ACC112 (cell line): ENCODE results near the gene RNF126.

Experiments used
- H2AFZ ChIP-seq: fragments of 200-600 bp; sonication (generic); one replicate; pipeline ENCODE4 v1.6.0; 2017; ENCODE audit warnings: antibody characterized with exemption, low read length; ENCODE audit not compliant: unreplicated experiment
- H3K27ac ChIP-seq: fragments of 200-600 bp; sonication (generic); 2 replicates; pipeline ENCODE4 v1.5.1; 2014; ENCODE audit warnings: low read depth, mild to moderate bottlenecking, antibody characterized with exemption, low read length, moderate library complexity
- H3K27me3 ChIP-seq: fragments of 200-600 bp; sonication (generic); 2 replicates; pipeline ENCODE4 v1.6.1; 2014; ENCODE audit warnings: mild to moderate bottlenecking, antibody characterized with exemption, low read length, moderate library complexity, mixed read lengths; ENCODE audit not compliant: insufficient read depth
- H3K36me3 ChIP-seq: fragments of 200-600 bp; sonication (generic); 2 replicates; pipeline ENCODE4 v1.6.1; 2016; ENCODE audit warnings: mild to moderate bottlenecking, antibody characterized with exemption, low read length, moderate library complexity, mixed read lengths; ENCODE audit not compliant: insufficient read depth
- H3K4me1 ChIP-seq: fragments of 200-600 bp; sonication (generic); one replicate; pipeline ENCODE4 v1.6.1; 2016; ENCODE audit warnings: low read length, mixed read lengths; ENCODE audit not compliant: insufficient read depth, unreplicated experiment, control insufficient read depth
- H3K4me3 ChIP-seq: fragments of 200-600 bp; sonication (generic); 2 replicates; pipeline ENCODE4 v1.5.1; 2014; ENCODE audit warnings: mild to moderate bottlenecking, low read depth, low read length
- H3K79me2 ChIP-seq: fragments of 200-600 bp; sonication (generic); one replicate; pipeline ENCODE4 v1.6.0; 2016; ENCODE audit warnings: low read length; ENCODE audit not compliant: control insufficient read depth, unreplicated experiment, insufficient read depth

RNF126 gene

DNA sequence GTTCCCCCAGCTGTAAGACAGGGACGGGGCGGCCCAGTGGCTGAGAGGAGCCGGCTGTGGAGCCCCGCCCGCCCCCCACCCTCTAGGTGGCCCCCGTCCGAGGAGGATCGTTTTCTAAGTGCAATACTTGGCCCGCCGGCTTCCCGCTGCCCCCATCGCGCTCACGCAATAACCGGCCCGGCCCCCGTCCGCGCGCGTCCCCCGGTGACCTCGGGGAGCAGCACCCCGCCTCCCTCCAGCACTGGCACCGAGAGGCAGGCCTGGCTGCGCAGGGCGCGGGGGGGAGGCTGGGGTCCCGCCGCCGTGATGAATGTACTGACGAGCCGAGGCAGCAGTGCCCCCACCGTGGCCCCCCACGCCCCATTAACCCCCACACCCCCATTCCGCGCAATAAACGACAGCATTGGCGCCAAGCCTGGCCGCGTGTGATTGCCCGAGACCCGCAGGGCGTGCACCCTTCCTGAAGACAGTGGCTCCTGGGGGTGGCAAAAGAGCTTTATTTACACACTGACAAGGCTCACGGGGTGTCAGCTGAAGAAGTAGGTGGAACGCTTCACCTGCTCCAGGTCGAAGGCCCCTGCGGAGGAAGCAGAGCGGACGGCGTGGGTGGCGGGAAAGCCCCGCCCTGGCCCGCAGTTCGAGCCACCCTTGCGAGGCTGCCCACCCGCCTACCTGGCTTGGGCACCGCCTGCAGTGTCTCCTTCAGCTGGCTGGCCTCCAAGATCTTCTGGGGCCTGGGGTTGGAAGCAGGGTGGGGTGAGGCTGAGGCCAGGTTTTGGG, 46.1 kb downstream of the RNF126 start:
- Histone ChIP-seq H3K27me3 (no peaks in the 10 kb centered on the region), H3K4me3 (no peak overlapping the region), H3K4me1 (peaks cover 4% of the 10 kb centered on the region), H2AFZ (no peak overlapping the region), H3K36me3 (peaks cover 2% of the 10 kb centered on the region; the same call in 1 of the 2 replicates), H3K79me2 (no peaks in the 10 kb centered on the region), H3K27ac (no peak overlapping the region)

DNA sequence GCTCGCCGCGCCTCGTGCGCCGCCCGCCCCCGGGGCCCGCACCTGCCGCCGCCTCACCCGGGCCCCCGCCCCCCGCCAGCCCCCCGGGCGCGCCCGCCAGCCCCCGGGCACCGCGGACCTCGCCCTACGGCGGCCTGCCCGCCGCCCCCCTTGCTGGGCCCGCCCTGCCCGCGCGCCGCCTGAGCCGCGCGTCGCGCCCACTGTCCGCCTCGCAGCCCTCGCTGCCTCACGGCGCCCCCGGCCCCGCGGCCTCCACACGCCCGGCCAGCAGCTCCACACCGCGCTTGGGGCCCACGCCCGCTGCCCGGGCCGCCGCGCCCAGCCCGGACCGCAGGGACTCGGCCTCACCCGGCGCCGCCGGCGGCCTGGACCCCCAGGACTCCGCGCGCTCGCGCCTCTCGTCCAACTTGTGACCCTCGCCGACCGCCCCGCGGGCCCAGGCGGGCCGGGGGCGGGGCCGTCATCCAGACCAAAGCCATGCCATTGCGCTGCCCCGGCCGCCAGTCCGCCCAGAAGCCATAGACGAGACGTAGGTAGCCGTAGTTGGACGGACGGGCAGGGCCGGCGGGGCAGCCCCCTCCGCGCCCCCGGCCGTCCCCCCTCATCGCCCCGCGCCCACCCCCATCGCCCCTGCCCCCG, 46.8 kb downstream of the RNF126 start:
- peaks cover 7% of the 10 kb centered on the region for H3K4me1 ChIP-seq
- no peak overlapping the region for H2AFZ ChIP-seq
- H3K27me3 ChIP-seq: no peaks in the 10 kb centered on the region
- H3K4me3 ChIP-seq: no peak overlapping the region
- no peaks in the 10 kb centered on the region for H3K36me3 ChIP-seq
- H3K79me2 ChIP-seq: no peaks in the 10 kb centered on the region
- H3K27ac ChIP-seq: no peak overlapping the region

DNA sequence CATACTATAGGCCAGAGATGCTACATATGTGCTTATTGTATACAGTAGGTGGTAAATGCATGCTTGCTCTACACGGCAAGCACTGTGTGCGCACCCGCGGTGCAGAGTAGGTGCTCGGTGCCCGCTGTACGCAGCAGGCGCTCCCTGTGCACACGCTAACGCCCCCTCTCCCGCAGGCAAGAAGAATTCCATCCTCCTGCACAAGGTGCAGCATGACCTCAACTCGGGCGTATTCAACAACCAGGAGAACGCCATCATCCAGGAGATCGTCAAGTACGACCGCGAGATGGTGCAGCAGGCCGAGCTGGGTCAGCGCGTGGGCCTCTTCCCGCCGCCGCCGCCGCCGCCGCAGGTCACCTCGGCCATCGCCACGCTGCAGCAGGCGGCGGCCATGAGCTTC, 47.4 kb downstream of the RNF126 start:
- Histone ChIP-seq H2AFZ (no peak overlapping the region), H3K27me3 (no peaks in the 10 kb centered on the region), H3K36me3 (no peaks in the 10 kb centered on the region), H3K4me1 (peaks cover 13% of the 10 kb centered on the region), H3K79me2 (no peaks in the 10 kb centered on the region), H3K4me3 (no peak overlapping the region), H3K27ac (no peak overlapping the region)

DNA sequence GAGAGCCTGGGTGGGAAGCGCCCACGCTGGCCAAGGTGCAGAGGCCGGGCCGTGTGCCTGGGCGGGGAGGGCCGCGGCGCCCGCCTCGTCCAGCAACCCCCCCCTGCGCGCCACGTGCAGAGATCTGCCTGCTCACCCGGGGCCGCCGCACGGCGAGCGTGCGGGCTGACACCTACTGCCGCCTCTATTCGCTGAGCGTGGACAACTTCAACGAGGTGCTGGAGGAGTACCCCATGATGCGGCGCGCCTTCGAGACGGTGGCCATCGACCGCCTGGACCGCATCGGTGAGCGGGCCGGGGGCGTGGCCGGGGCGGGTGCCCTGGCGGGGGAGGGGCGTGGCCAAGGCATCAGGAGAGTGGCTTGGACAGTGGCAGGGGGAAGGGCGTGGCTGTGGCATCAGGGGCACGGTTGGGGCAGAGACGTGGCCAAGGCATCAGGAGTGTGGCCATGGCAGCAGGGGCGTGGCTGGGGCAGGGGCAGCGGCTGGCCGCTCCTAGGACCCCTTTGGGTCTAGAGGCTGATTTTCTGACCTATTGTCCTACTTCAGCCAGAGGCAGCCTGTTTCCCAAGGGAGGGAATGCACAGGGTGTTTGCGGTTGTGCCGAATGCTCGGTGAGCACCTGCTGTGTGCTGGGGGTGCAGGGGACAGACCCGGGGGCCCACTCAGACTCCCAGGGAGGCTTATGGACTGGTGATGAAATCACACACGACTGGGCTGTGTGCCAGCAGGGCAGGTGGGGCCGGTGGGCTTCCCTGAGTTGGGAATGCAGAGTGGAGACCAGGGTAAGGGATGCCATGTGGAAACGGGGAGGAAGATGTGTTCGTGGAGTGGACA, 49.1 kb downstream of the RNF126 start:
- no peak overlapping the region for H3K27ac ChIP-seq
- no peaks in the 10 kb centered on the region for H3K79me2 ChIP-seq
- H2AFZ ChIP-seq: no peak overlapping the region
- H3K4me3 ChIP-seq: no peak overlapping the region
- H3K4me1 ChIP-seq: peaks cover 18% of the 10 kb centered on the region
- no peaks in the 10 kb centered on the region for H3K36me3 ChIP-seq
- H3K27me3 ChIP-seq: no peaks in the 10 kb centered on the region

DNA sequence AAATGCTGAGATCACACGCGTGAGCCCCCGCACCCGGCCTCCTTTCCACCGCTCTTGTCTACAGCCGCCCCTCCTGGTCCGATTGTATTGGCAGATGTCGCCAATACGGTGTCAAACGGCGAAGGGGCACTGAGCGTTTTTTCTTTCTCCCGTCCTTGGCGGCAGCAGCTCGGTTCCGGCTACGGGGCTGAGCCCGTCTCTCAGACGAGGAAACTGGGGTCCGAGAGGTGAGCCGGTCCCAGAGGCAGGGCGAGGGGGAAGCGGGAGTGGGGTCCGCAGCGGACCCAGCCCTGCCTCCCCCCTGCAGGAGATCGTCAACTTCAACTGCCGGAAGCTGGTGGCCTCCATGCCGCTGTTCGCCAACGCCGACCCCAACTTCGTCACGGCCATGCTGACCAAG, 50.1 kb downstream of the RNF126 start:
- no peaks in the 10 kb centered on the region for H3K36me3 ChIP-seq
- no peak overlapping the region for H3K27ac ChIP-seq
- no peaks in the 10 kb centered on the region for H3K79me2 ChIP-seq
- H3K27me3 ChIP-seq: no peaks in the 10 kb centered on the region
- no peak overlapping the region for H2AFZ ChIP-seq
- no peak overlapping the region for H3K4me3 ChIP-seq
- peaks cover 18% of the 10 kb centered on the region for H3K4me1 ChIP-seq

DNA sequence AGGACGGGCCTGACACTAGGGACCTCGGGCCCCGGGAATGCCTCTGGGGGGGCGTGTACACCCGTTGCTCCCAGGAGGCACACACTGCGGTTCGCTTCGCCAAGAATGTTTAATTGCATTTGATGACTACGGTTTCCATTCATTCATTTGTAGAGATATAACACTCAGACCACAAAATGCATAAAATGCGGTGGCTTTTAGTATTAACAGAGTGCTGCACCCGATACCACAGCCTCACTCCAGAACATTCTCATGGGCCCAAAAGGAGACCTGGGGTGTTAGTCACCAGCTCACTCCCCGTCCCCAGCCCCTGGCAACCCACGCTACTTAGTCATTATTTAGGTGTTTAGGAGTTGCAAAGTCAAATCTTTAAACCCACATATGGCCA, 51.5 kb downstream of the RNF126 start:
- Histone ChIP-seq H3K79me2 (no peaks in the 10 kb centered on the region), H3K36me3 (no peaks in the 10 kb centered on the region), H3K4me3 (0 out of 2 replicates have a peak overlapping the region, but pooled peaks have one; percentile 17), H2AFZ (no peak overlapping the region), H3K27me3 (no peaks in the 10 kb centered on the region), H3K4me1 (peaks cover 18% of the 10 kb centered on the region), H3K27ac (peak overlapping the region; percentile 91)

DNA sequence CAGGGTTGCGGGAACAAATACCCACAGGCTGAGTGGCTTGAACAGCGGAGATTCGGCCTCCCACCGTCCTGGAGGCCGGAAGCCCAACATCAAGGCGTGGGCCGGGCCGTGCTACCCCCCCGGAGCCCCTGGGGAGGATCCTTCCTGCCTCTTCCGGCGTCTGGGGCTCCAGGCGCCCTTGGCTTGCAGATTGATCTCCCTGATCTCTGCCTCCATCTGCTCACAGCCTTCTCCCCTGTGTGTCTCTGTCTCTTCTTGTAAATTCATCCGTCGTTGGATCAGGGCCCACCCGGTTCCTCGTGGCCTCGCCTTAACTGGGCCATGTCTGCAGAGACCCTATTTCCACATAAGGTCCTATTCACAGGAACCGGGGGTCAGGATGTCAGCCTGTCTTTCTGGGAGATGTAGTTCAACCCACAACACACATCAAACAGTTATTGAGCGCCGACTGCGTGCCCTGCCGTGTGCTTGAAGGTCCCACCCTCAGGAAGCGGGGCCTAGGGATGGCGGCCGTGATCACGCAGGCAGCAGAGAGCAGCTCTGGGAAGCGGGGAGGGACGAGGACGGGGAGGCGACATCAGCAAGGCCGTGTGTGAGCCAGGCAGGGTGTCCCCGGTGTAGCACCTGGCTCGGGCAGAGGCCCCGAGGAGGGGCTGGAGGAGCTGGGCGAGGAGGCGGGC, 52.1 kb downstream of the RNF126 start:
- Histone ChIP-seq H3K27me3 (no peaks in the 10 kb centered on the region), H3K27ac (peak overlapping the region; percentile 91), H3K36me3 (no peaks in the 10 kb centered on the region), H3K79me2 (no peaks in the 10 kb centered on the region), H3K4me3 (peak overlapping the region; percentile 17; the same call in 1 of the 2 replicates), H2AFZ (peak overlapping the region; percentile 2), H3K4me1 (peaks cover 18% of the 10 kb centered on the region)

DNA sequence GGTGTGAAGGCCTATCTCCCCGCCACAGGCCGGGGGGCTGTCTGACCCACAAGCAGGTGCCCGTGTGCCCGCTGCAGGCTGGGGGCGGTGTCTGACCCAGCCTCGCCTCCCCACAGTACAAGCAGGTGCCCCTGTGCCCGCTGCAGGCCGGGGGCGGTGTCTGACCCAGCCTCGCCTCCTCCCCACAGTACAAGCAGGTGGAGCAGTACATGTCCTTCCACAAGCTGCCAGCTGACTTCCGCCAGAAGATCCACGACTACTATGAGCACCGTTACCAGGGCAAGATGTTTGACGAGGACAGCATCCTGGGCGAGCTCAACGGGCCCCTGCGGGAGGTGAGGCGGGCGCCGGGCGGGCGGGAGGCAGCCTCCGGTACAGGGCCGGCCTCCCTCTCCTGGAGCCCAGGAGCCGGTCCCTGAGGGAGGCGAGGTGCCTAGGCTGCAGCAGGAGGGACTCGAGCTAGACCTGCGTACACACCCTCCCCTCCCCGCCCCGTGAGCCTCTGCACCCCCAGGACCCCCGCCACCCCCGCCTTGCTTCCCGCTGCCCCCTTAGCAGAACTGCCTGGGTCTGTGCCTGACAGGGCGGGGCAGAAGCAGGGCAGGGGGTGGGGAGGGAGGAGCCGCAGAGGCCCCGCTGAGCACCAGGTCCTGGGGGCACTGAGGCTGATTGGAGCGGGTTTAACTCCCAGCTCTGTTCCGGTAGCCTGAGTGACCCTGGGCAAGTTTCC, 52.8 kb downstream of the RNF126 start:
- H3K27ac ChIP-seq: peak overlapping the region; percentile 91
- peak overlapping the region; percentile 2 for H2AFZ ChIP-seq
- no peaks in the 10 kb centered on the region for H3K79me2 ChIP-seq
- H3K4me1 ChIP-seq: peaks cover 18% of the 10 kb centered on the region
- H3K27me3 ChIP-seq: no peaks in the 10 kb centered on the region
- no peaks in the 10 kb centered on the region for H3K36me3 ChIP-seq
- H3K4me3 ChIP-seq: peak overlapping the region; percentile 17; the same call in 1 of the 2 replicates

DNA sequence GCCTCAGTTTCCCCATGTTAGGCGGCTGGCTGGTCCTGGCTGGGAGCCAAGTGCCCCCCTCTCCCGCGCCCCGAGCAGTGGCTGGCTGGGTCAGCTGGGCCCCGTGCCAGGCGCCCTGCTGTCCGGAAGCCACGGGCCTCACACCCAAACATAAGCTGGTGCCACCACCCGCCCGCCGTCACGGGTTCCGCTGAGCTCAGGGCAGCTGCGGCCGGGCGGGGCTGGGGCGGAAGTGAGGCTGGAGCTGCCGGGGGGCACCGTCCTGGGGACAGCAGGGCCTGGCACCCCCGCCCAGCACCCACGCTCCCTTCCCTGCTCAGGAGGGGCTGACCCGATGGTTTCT, 54.0 kb downstream of the RNF126 start:
- H3K79me2 ChIP-seq: no peaks in the 10 kb centered on the region
- H3K27me3 ChIP-seq: no peaks in the 10 kb centered on the region
- no peak overlapping the region for H2AFZ ChIP-seq
- no peaks in the 10 kb centered on the region for H3K36me3 ChIP-seq
- peaks cover 18% of the 10 kb centered on the region for H3K4me1 ChIP-seq
- no peak overlapping the region for H3K27ac ChIP-seq
- H3K4me3 ChIP-seq: no peak overlapping the region
